MM.1S (cell line): Measurements from ENCODE around the gene SLC30A4.
A peak's percentile ranks its signal among the peaks of the same experiment; 100 is the strongest.

Experiments
- DNase-seq: peaks from one replicate; pipeline ENCODE4 v3.0.0-alpha.2; 2015
- H2AFZ ChIP-seq: fragments of 300-600 bp; sonication (generic); 2 replicates; pipeline ENCODE4 v1.6.0; 2016; ENCODE audit warnings: antibody characterized with exemption, low read length
- H3F3A ChIP-seq: fragments of 300-600 bp; sonication (generic); 2 replicates; pipeline ENCODE4 v1.6.1; 2016; ENCODE audit warnings: mild to moderate bottlenecking, antibody characterized with exemption, low read length, moderate library complexity, mixed read lengths; ENCODE audit not compliant: insufficient read depth
- H3K27ac ChIP-seq: fragments of 300-600 bp; sonication (generic); 2 replicates; pipeline ENCODE4 v1.5.1; 2016; ENCODE audit warnings: mild to moderate bottlenecking, low read length
- H3K27me3 ChIP-seq: fragments of 300-600 bp; sonication (generic); replicated peaks from 2 replicates; pipeline ENCODE4 v1.6.0; 2016; ENCODE audit warnings: low read length; ENCODE audit not compliant: insufficient read depth
- H3K36me3 ChIP-seq: fragments of 300-600 bp; sonication (generic); replicated peaks from 2 replicates; pipeline ENCODE4 v1.6.1; 2016; ENCODE audit warnings: mild to moderate bottlenecking, low read length, mixed read lengths; ENCODE audit not compliant: insufficient read depth
- H3K4me1 ChIP-seq: fragments of 300-600 bp; sonication (generic); 2 replicates; pipeline ENCODE4 v1.6.1; 2016; ENCODE audit warnings: low read length, mixed read lengths
- H3K4me2 ChIP-seq: fragments of 300-600 bp; sonication (generic); 2 replicates; pipeline ENCODE4 v1.6.0; 2016; ENCODE audit warnings: low read depth, low read length
- H3K4me3 ChIP-seq: fragments of 300-600 bp; sonication (generic); 2 replicates; pipeline ENCODE4 v1.5.1; 2016; ENCODE audit warnings: low read length, mixed read lengths
- H3K79me2 ChIP-seq: fragments of 300-600 bp; sonication (generic); 2 replicates; pipeline ENCODE4 v1.6.1; 2016; ENCODE audit warnings: mixed run types, low read length, mixed read lengths
- H3K9ac ChIP-seq: fragments of 300-600 bp; sonication (generic); 2 replicates; pipeline ENCODE4 v1.6.1; 2016; ENCODE audit warnings: low read length, mixed read lengths
- H3K9me2 ChIP-seq: fragments of 300-600 bp; sonication (generic); replicated peaks from 2 replicates; pipeline ENCODE4 v1.6.1; 2016; ENCODE audit warnings: mild to moderate bottlenecking, low read length, mixed read lengths; ENCODE audit not compliant: insufficient read depth
- H3K9me3 ChIP-seq: fragments of 300-600 bp; sonication (generic); replicated peaks from 2 replicates; pipeline ENCODE4 v1.6.1; 2016; ENCODE audit warnings: mild to moderate bottlenecking, low read length, mixed read lengths; ENCODE audit not compliant: insufficient read depth
- H4K20me1 ChIP-seq: fragments of 300-600 bp; sonication (generic); 2 replicates; pipeline ENCODE4 v1.6.1; 2016; ENCODE audit warnings: mild to moderate bottlenecking, low read length, moderate library complexity, mixed read lengths; ENCODE audit not compliant: insufficient read depth
- CTCF ChIP-seq: fragments of 300-600 bp; sonication (generic); IDR thresholded peaks from 2 replicates; pipeline ENCODE4 v1.5.1; 2016; ENCODE audit warnings: antibody characterized with exemption, low read length, mixed read lengths
- EZH2 ChIP-seq: fragments of 300-600 bp; sonication (generic); optimal IDR thresholded peaks from 2 replicates; pipeline ENCODE3; 2017; ENCODE audit warnings: low read depth, mild to moderate bottlenecking, antibody characterized with exemption, low read length, mixed read lengths
- EZH2phosphoT487 ChIP-seq: fragments of 300-600 bp; sonication (generic); IDR thresholded peaks from 2 replicates; pipeline ENCODE4 v1.6.1; 2018; ENCODE audit warnings: antibody characterized with exemption, low read length

The SLC30A4 gene

GRCh38 chr15:45527086-45527485 is 4.5 kb upstream of the SLC30A4 start:
- Histone ChIP-seq H3K9me3 (no peaks in the 10 kb centered on the region), H2AFZ (no peak overlapping the region), H3K4me2 (no peak overlapping the region), H3K9ac (no peak overlapping the region), H3K4me1 (no peaks in the 10 kb centered on the region), H3F3A (peaks cover 9% of the 10 kb centered on the region), H3K27me3 (no peaks in the 10 kb centered on the region), H4K20me1 (no peaks in the 10 kb centered on the region), H3K9me2 (no peaks in the 10 kb centered on the region), H3K79me2 (no peaks in the 10 kb centered on the region), H3K36me3 (no peaks in the 10 kb centered on the region), H3K4me3 (no peak overlapping the region), H3K27ac (no peak overlapping the region)
- TF ChIP-seq EZH2phosphoT487 (no peak), EZH2 (no peak), CTCF (no peak)
- DNase-seq, result no peak

- Histone ChIP-seq H3K27ac (no peak overlapping the region), H3K27me3 (no peaks in the 10 kb centered on the region), H4K20me1 (no peaks in the 10 kb centered on the region), H3K4me3 (peak overlapping the region; percentile 61), H3K9ac (peak overlapping the region; percentile 38; the same call in 1 of the 2 replicates), H3F3A (peaks cover 19% of the 10 kb centered on the region), H3K4me1 (peaks cover 9% of the 10 kb centered on the region), H3K36me3 (no peaks in the 10 kb centered on the region), H3K9me3 (no peaks in the 10 kb centered on the region), H3K4me2 (peak overlapping the region; percentile 87; the same call in 1 of the 2 replicates), H3K9me2 (no peaks in the 10 kb centered on the region), H2AFZ (peak overlapping the region; percentile 89), H3K79me2 (no peaks in the 10 kb centered on the region)
- no peak for TF ChIP-seq EZH2phosphoT487
- TF ChIP-seq EZH2, result no peak
- no peak for TF ChIP-seq CTCF
- no peak for DNase-seq
Observed at GRCh38 chr15:45523166-45523460, 558 bp upstream of the SLC30A4 start.

GRCh38 chr15:45521596-45522327 is 793 bp downstream of the SLC30A4 start:
- peak overlapping the region; percentile 63 for H3K9ac ChIP-seq
- peak overlapping the region; percentile 100 for H2AFZ ChIP-seq
- peak overlapping the region; percentile 98 for H3K4me2 ChIP-seq
- H3K79me2 ChIP-seq, result no peaks in the 10 kb centered on the region
- no peak for TF ChIP-seq EZH2phosphoT487
- no peak for TF ChIP-seq EZH2
- no peak for TF ChIP-seq CTCF
- peak overlapping the region; percentile 93 for H3K4me3 ChIP-seq
- H3K27me3 ChIP-seq, result no peaks in the 10 kb centered on the region
- peaks cover 19% of the 10 kb centered on the region for H3F3A ChIP-seq
- no peak overlapping the region; the same call in 1 of the 2 replicates for H3K27ac ChIP-seq
- no peaks in the 10 kb centered on the region for H3K36me3 ChIP-seq
- no peaks in the 10 kb centered on the region for H3K9me3 ChIP-seq
- no peaks in the 10 kb centered on the region for H3K9me2 ChIP-seq
- no peaks in the 10 kb centered on the region for H4K20me1 ChIP-seq
- H3K4me1 ChIP-seq, result peaks cover 9% of the 10 kb centered on the region
- DNase-seq, result peak; percentile 38
